G401.6 (cell line): ENCODE measurements around the gene SLC24A1.
A peak's percentile ranks its signal among the peaks of the same experiment; 100 is the strongest.

ENCODE experiments used
- FAIRE-seq: peaks from 2 replicates; lab custom pipeline; 2012; peaks lifted over from hg19 to GRCh38; lab: Jason Lieb, UNC

Gene SLC24A1

GRCh38 chr15:65618560-65619109 is 3.1 kb upstream of the SLC24A1 start:
- FAIRE-seq = no peak

GRCh38 chr15:65619626-65620290 is 2.0 kb upstream of the SLC24A1 start:
- no peak for FAIRE-seq

GRCh38 chr15:65620833-65621232 is 905 bp upstream of the SLC24A1 start:
- FAIRE-seq = no peak

GRCh38 chr15:65623103-65623502 is 1.4 kb downstream of the SLC24A1 start:
- FAIRE-seq = no peak

- FAIRE-seq = no peak
Measured at GRCh38 chr15:65626856-65627255, 5.1 kb downstream of the SLC24A1 start.

- no peak for FAIRE-seq
Measured at GRCh38 chr15:65629548-65629947, 7.8 kb downstream of the SLC24A1 start.

- no peak for FAIRE-seq
Measured at GRCh38 chr15:65630760-65631159, 9.0 kb downstream of the SLC24A1 start.

GRCh38 chr15:65631503-65631902 is 9.8 kb downstream of the SLC24A1 start:
- FAIRE-seq = no peak

- no peak for FAIRE-seq
Measured at GRCh38 chr15:65632780-65633375, 11.1 kb downstream of the SLC24A1 start.

GRCh38 chr15:65633752-65634151 is 12.0 kb downstream of the SLC24A1 start:
- no peak for FAIRE-seq

GRCh38 chr15:65634356-65634755 is 12.6 kb downstream of the SLC24A1 start:
- no peak for FAIRE-seq

- FAIRE-seq = no peak
Measured at GRCh38 chr15:65638109-65638508, 16.4 kb downstream of the SLC24A1 start.

GRCh38 chr15:65638681-65639089 is 16.9 kb downstream of the SLC24A1 start:
- peak; percentile 91 for FAIRE-seq

- FAIRE-seq = no peak
Measured at GRCh38 chr15:65639509-65639908, 17.8 kb downstream of the SLC24A1 start.

GRCh38 chr15:65641768-65642475 is 20.2 kb downstream of the SLC24A1 start:
- FAIRE-seq = no peak

GRCh38 chr15:65642594-65642993 is 20.9 kb downstream of the SLC24A1 start:
- FAIRE-seq = no peak

GRCh38 chr15:65644282-65644681 is 22.5 kb downstream of the SLC24A1 start:
- no peak for FAIRE-seq

GRCh38 chr15:65645392-65645791 is 23.7 kb downstream of the SLC24A1 start:
- FAIRE-seq = no peak

- FAIRE-seq = no peak
Measured at GRCh38 chr15:65646486-65646885, 24.7 kb downstream of the SLC24A1 start.

GRCh38 chr15:65650312-65651041 is 28.7 kb downstream of the SLC24A1 start:
- no peak for FAIRE-seq

- no peak for FAIRE-seq
Measured at GRCh38 chr15:65651042-65651322, 29.2 kb downstream of the SLC24A1 start.

GRCh38 chr15:65651831-65652749 is 30.4 kb downstream of the SLC24A1 start:
- FAIRE-seq = no peak
